ENCODE measurements around the gene CCDC18. TPM values are rescaled to one million over a fixed set of nuclear protein-coding genes. Genes with fewer than 3 reads are reported as not detected.
"Not testable (repeated sequence)": the region's sequence is repeated elsewhere in the genome, so short reads cannot be mapped to it uniquely, and the experiment has no call there.

CCDC18 gene
- polyA plus RNA-seq, 3 donors, result 2.8 to 5.9 (median 4.4) TPM

DNA sequence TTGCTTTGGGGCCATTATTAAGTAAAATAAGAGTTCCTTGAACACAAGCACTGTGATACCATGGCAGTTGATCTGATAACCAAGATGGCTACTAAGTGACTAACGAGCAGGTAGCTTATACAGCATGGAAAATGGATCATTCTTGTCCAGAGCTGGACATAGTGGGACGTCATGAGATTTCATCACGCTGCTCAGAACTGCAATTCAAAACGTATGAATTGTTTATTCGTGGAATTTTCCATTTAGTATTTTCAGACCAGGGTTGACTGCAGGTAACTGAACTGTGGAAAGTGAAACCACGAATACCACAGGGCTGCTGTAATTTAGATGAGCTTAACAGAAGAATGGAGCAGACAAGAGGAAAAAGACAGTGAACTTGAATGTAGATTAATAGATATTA is 38.9 kb downstream of the CCDC18 start:
- DNase-seq, result no peak
- Mint-ChIP-seq H3K9me3 (peaks cover 0 to 2% (median 0%) of the 10 kb centered on the region in 7 donors), H3K27ac (no peak overlapping the region), H3K4me3 (no peak overlapping the region), H3K27me3 (ENCODE audit: low read depth in 3 of 3) (peaks cover 0 to 1% (median 0%) of the 10 kb centered on the region in 3 donors), H3K36me3 (peaks cover 49 to 77% of the 10 kb centered on the region in 2 donors), H3K4me1 (no peaks in the 10 kb centered on the region)
- no peaks in the 10 kb centered on the region for H3K4me1 ChIP-seq (ENCODE audit: control insufficient read depth in 1 of 2, insufficient read depth in 2 of 2, low read length in 2 of 2)
- intact Hi-C loops (cut with micrococcal nuclease), result no loop called here
- peaks cover 54 to 86% of the 10 kb centered on the region in 2 donors for H3K36me3 ChIP-seq (replicated peaks in 1 of 2; ENCODE audit: control insufficient read depth in 1 of 2, insufficient read depth in 2 of 2, low read length in 2 of 2)
- no peak overlapping the region for H3K9ac ChIP-seq (ENCODE audit: insufficient read depth, low read length, poor library complexity, severe bottlenecking)
- no peaks in the 10 kb centered on the region for H3K9me3 ChIP-seq (replicated peaks in 1 of 2; ENCODE audit: control insufficient read depth in 1 of 2, insufficient read depth in 1 of 2, low read length in 2 of 2)
- no peaks in the 10 kb centered on the region for H4K20me1 ChIP-seq (ENCODE audit: insufficient read depth, low read length)
- H2AFZ ChIP-seq (ENCODE audit: insufficient read depth, low read depth, low read length, poor library complexity, severe bottlenecking), result no peak overlapping the region
- H3K4me3 ChIP-seq (replicated peaks in 1 of 3; ENCODE audit: low read depth in 2 of 3, low read length in 3 of 3), result no peak overlapping the region
- WGBS (ENCODE audit: insufficient coverage), result 37% methylated on average over 5 of the region's 6 CpGs
- H3K79me2 ChIP-seq (ENCODE audit: insufficient read depth, low read length), result no peaks in the 10 kb centered on the region
- H3K27me3 ChIP-seq (ENCODE audit: control insufficient read depth in 2 of 2, insufficient read depth in 2 of 2, low read length in 2 of 2), result no peaks in the 10 kb centered on the region
- no peak overlapping the region for H3K27ac ChIP-seq (ENCODE audit: low read depth in 1 of 2, low read length in 2 of 2)
- no peak overlapping the region for H3K4me2 ChIP-seq (replicated peaks; ENCODE audit: extremely low read depth, low read length, poor library complexity, severe bottlenecking)
- TF ChIP-seq, protein P1, sequence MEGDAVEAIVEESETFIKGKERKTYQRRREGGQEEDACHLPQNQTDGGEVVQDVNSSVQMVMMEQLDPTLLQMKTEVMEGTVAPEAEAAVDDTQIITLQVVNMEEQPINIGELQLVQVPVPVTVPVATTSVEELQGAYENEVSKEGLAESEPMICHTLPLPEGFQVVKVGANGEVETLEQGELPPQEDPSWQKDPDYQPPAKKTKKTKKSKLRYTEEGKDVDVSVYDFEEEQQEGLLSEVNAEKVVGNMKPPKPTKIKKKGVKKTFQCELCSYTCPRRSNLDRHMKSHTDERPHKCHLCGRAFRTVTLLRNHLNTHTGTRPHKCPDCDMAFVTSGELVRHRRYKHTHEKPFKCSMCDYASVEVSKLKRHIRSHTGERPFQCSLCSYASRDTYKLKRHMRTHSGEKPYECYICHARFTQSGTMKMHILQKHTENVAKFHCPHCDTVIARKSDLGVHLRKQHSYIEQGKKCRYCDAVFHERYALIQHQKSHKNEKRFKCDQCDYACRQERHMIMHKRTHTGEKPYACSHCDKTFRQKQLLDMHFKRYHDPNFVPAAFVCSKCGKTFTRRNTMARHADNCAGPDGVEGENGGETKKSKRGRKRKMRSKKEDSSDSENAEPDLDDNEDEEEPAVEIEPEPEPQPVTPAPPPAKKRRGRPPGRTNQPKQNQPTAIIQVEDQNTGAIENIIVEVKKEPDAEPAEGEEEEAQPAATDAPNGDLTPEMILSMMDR (IDR thresholded peaks at IDR 0.05), result no peak

DNA sequence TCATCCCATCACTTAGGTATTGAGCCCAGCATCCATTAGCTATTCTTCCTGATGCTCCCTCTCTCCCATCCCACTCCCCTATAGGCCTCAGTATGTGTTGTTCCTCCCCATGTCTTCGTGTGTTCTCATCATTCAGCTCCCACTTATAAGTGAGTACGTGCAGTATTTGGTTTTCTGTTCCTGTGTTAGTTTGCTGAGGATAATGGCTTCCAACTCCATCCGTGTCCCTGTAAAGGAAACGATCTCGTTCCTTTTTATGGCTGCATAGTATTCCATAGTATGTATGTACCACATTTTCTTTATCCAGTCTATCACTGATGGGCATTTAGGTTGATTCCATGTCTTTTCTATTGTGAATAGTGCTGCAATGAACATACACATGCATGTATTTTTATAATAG is 40.2 kb downstream of the CCDC18 start:
- DNase-seq, H3K27ac Mint-ChIP-seq: not testable (repeated sequence)

More for the DNA sequence above, 40.2 kb downstream of the CCDC18 start:
- H4K20me1 ChIP-seq (ENCODE audit: insufficient read depth, low read length); H3K9me3 ChIP-seq (replicated peaks in 1 of 2; ENCODE audit: control insufficient read depth in 1 of 2, insufficient read depth in 1 of 2, low read length in 2 of 2); H3K4me1 ChIP-seq (ENCODE audit: control insufficient read depth in 1 of 2, insufficient read depth in 2 of 2, low read length in 2 of 2); H2AFZ ChIP-seq (ENCODE audit: insufficient read depth, low read depth, low read length, poor library complexity, severe bottlenecking); H3K79me2 ChIP-seq (ENCODE audit: insufficient read depth, low read length); H3K27ac ChIP-seq (ENCODE audit: low read depth in 1 of 2, low read length in 2 of 2); H3K4me1 Mint-ChIP-seq; H3K9me3 Mint-ChIP-seq; H3K4me2 ChIP-seq (replicated peaks; ENCODE audit: extremely low read depth, low read length, poor library complexity, severe bottlenecking); H3K4me3 Mint-ChIP-seq; H3K27me3 ChIP-seq (ENCODE audit: control insufficient read depth in 2 of 2, insufficient read depth in 2 of 2, low read length in 2 of 2); H3K4me3 ChIP-seq (replicated peaks in 1 of 3; ENCODE audit: low read depth in 2 of 3, low read length in 3 of 3); H3K27me3 Mint-ChIP-seq (ENCODE audit: low read depth in 3 of 3); H3K9ac ChIP-seq (ENCODE audit: insufficient read depth, low read length, poor library complexity, severe bottlenecking); intact Hi-C loops (cut with micrococcal nuclease): not testable (repeated sequence)
- H3K36me3 Mint-ChIP-seq, result peaks cover 47 to 79% of the 10 kb centered on the region in 2 donors
- no CpG with 5 or more reads among the region's 5 CpGs for WGBS (ENCODE audit: insufficient coverage)
- peaks cover 51 to 85% of the 10 kb centered on the region in 2 donors for H3K36me3 ChIP-seq (replicated peaks in 1 of 2; ENCODE audit: control insufficient read depth in 1 of 2, insufficient read depth in 2 of 2, low read length in 2 of 2)
